ENCODE results near the gene TASOR.

Gene TASOR

DNA sequence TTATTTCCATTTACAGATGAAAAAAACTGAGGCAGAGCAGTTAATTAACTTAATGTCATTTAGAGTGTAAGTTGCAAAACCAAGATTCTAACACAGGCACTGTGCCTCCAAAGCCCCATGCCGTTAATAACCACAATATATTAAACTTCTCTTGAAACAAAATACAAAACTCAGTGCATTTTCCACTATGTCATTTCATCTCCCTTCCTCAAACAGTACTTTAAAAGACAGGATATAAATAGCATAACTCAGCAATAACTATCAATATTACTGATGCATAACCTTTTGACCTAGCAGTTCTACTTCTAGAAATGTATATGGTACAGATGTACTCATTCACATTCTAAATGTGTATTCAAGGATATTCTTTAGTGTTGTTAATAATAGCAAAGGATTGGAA, 5.1 kb upstream of the TASOR start:
- DNase-seq (ENCODE audit: low read depth) = no peak

- no peak for DNase-seq (ENCODE audit: low read depth)
Observed at GRCh38 chr3:56684029-56684428, 964 bp upstream of the TASOR start.

DNA sequence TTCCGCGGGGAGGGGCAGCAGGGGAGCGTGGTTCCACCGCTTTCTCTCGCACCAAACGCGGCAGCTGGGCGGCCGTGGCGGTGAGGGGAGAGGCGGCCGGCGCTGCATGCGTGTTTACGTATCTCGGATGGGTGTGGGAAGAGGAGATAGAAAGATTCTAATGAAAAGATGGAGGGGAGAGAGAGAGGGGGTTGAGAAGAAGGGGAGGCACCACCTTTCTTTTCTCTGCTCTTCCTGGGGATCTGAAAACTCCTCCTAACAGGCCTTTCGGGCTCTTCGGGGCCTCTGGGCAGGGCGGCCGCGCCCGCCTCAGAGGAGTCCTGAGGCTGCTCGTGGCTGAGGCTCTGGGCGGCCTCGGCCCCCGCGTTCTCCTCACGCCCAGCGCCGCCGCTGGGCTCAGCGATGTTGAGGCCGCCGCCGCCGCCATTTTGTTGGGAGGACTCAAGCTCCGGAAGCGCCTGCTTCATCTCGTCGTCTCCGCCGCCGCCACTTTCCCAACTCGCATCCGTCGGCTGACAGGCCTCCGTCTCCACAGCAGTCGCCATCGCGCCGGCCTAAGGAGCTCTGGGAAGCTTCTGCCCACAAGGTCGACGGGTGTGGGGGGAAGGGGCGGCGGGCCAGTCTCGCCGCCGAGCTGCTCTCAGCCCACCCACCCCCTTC, 473 bp downstream of the TASOR start:
- DNase-seq (ENCODE audit: low read depth) = peak; percentile 64

- no peak for DNase-seq (ENCODE audit: low read depth)
Observed at GRCh38 chr3:56681984-56682461, 1.0 kb downstream of the TASOR start.

GRCh38 chr3:56680054-56680580, 2.9 kb downstream of the TASOR start:
- DNase-seq (ENCODE audit: low read depth) = no peak

GRCh38 chr3:56677286-56677685, 5.8 kb downstream of the TASOR start:
- no peak for DNase-seq (ENCODE audit: low read depth)

- DNase-seq (ENCODE audit: low read depth) = no peak
Observed at GRCh38 chr3:56673781-56674457, 9.1 kb downstream of the TASOR start.

DNA sequence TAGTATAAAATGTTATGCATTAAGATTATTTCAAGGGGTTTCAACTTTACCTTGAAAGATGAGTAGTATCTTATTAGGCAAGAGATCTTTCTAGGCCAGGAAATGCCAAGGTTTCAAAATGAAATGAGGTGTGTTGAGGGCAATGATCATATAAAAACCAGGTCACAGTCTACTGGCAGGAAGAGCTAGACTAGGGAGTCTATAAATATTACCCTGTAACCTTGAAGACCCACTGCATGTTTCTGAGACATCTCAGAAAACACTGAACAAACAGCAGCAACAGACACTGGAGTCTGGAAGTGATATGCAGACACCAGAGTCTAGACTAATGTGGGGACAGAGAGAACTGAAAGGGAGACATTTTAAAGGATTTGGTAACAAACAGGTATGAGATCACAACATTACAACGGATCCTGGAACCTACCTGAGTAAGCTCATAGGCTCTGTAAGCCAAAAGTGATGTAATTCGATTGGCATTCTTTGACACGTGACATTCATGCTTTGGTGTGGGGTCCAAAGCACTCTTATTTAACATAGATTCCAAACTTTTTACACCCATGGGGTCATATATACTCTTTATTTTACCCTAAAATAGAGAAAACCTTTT, 15.0 kb downstream of the TASOR start:
- no peak for DNase-seq (ENCODE audit: low read depth)

DNA sequence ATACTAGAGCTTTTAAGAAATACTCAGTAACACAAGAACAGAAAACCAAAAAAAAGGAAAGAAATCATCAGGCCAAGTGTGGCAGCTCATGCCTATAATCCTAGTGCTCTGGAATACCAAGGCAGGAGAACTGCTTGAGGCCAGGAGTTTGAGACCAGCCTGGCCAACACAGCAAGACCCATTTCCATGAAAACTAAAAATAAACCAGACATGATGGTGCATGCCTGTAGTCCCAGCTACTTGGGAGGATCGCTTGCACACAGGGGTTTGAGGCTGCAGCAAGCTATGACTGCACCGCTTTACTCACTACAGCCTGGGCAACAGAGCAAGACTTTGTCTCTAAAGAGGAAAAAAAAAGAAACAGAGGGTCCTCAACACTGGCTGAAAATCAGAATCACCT, 18.2 kb downstream of the TASOR start:
- no peak for DNase-seq (ENCODE audit: low read depth)

- no peak for DNase-seq (ENCODE audit: low read depth)
Observed at GRCh38 chr3:56655709-56656108, 27.4 kb downstream of the TASOR start.

GRCh38 chr3:56654460-56654859, 28.6 kb downstream of the TASOR start:
- DNase-seq (ENCODE audit: low read depth) = no peak

GRCh38 chr3:56645407-56645806, 37.7 kb downstream of the TASOR start:
- DNase-seq (ENCODE audit: low read depth) = no peak

GRCh38 chr3:56633602-56634535, 49.2 kb downstream of the TASOR start:
- DNase-seq (ENCODE audit: low read depth) = no peak

Measured in T follicular helper cell (primary cell).